ENCODE data around the gene RAPGEF1.
"Not testable (repeated sequence)": the region's sequence is repeated elsewhere in the genome, so short reads cannot be mapped to it uniquely, and the experiment has no call there.

Gene RAPGEF1

GRCh38 chr9:131666774-131667173 lies 73.1 kb downstream of the RAPGEF1 start:
- peak; percentile 19 for DNase-seq

- DNase-seq = no peak
Measured at GRCh38 chr9:131666029-131666428, 73.8 kb downstream of the RAPGEF1 start.

DNA sequence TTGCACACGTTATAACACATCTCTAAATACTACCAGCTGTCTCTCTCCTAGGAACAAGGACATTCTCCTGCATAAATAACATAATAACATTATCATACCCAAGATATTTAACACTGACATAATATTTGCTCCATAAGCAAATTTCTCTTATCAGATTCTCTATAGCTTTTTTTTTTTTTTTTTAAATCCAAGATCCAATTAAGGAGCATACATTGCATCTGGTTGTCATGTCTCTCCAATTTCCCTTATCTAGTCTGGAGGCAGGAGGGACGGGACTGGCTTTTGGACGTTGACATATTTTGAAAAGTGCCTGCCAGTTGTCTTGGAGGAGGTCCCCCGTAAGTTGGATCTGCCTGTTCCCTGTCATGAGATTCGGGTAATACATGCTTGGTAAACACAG lies 76.6 kb downstream of the RAPGEF1 start:
- no peak for DNase-seq

DNA sequence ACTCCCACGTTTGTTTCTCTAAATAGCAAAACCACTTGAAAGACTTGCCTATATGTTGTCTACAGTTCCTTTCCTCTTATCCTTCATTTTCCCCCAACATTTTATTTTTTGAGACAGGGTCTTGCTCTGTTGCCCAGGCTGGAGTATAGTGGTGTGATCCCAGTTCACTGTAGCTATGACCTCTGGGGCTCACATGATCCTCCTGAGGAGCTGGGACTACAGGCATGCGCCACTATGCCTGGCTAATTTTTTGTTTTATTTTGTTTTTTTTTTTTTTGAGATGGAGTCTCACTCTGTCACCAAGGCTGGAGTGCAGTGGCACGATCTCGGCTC lies 77.6 kb downstream of the RAPGEF1 start:
- DNase-seq = not testable (repeated sequence)

DNA sequence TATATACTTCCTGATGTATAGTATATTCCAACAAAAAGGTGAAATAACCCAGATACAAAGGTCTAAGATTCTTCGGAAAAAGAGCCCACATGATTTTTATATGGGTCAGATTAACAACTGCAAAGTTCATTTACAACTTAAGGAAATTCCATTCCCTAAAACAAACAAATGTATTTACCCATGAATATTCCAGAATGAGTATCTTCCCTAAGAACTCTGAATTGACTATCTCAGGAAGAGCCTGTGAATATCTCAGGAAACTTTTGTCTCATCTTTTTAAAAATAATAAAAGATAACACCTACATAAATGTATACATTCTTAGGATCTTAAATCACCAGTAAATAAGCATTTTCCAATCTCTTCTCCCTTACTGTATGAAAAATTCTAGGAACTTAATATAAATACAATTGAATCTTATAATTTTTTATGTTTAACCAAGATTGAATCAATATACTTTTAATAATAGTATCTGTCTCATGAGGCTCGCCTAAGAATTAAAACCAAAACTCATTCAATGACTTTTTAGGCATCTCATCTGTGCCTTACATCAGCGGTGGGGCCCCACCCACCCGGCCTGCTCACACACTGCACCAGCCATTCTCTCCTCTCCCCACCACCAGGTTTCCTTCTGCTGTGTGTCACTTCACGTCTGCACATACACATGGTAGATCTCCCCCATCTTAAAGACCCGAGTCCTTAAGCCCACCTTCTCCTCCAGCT lies 78.1 kb downstream of the RAPGEF1 start:
- DNase-seq = peak; percentile 81

- DNase-seq = no peak
Measured at GRCh38 chr9:131660466-131661405, 79.1 kb downstream of the RAPGEF1 start.

DNA sequence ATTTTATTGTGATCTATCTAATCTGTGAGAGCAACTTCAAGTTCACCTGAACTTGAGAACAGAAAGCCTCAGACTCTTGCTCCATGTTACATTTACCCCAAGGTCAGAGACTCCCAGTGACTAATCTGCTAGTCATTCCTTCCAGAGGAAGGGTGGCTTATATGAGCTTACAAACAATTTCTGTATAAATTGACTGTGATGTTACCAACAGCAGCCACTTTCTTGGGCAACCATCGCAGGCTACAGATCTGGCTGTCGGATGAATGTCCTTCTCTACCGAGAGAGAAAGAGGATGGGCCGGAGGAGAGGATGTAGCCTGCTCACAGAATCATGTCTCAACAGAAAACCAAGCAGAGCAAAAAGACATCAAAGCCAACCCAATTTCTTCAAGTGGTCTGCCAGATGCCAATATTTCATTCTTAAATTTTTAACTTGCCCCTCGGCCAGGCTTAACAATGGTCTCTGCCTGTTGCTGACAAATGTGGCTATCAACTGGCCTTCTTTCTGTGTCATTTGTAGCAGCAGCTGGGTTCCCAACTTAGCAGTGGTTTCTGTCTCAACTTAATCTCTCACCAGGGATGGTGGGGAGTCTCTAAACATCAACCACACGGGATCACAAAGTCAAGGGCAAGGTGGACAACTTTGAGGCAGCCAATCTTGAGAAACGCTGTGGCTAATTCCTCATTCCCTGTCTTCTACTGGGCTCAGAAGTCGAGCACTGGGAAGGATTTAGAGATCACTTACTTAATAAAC lies 81.3 kb downstream of the RAPGEF1 start:
- peak; percentile 54 for DNase-seq

DNA sequence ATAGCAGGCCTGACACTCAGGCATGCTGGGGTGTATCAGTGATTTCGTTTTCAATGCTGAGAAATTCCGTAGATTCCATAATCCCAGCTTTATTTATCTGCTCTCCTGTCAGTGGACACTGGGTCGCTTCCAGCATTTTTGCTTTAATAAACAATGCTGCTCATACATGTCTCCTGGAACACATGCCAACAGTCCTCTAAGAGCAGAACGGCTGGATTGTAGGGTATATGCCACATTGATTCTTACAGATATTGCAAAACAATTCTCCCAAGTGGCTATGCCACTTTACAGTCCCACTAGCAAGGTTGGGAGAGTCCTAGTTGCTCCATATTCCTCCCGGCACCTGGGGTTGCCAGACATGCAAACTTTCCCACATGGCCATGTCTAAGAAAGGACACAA lies 81.9 kb downstream of the RAPGEF1 start:
- no peak for DNase-seq

DNA sequence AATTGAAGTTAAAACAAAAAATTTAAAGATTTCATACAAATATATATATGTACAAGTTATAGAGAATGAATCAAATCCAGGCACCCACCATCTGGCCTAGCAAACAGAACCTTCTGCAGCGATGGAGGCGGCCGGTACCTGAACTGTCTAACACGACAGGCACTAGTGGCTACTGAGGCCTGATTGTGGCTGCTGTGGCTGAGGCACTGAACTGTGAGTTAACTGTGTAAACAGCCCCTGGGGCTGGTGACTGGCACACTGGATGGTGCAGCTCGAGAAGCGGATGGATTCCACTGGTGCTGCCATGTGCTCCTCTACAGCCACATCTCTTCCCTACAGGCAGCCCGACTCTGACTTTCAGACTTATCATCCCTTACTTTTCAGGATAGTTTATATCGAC lies 82.4 kb downstream of the RAPGEF1 start:
- no peak for DNase-seq

GRCh38 chr9:131657037-131657377 lies 82.9 kb downstream of the RAPGEF1 start:
- DNase-seq = no peak

GRCh38 chr9:131656356-131657036 lies 83.4 kb downstream of the RAPGEF1 start:
- DNase-seq = peak; percentile 70

DNA sequence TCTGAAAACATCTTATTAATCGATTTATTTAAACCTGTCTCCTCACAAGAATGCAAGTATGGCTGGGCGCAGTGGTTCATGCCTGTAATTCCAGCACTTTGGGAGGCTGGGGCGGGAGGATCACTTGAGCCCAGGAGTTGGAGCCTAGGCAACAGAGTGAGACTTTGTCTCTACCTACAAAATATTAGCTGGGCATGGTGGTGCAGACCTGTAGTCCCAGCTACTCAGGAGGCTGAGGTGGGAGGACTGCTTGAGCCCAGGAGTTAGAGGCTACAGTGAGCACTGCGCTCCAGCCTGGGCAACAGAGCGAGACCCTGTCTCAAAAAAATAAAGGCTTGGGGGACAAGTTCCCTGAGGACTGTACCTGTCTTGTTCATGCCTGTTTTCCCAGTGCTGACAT lies 85.5 kb downstream of the RAPGEF1 start:
- DNase-seq = not testable (repeated sequence)

- DNase-seq = no peak
Measured at GRCh38 chr9:131651599-131651998, 88.3 kb downstream of the RAPGEF1 start.

DNA sequence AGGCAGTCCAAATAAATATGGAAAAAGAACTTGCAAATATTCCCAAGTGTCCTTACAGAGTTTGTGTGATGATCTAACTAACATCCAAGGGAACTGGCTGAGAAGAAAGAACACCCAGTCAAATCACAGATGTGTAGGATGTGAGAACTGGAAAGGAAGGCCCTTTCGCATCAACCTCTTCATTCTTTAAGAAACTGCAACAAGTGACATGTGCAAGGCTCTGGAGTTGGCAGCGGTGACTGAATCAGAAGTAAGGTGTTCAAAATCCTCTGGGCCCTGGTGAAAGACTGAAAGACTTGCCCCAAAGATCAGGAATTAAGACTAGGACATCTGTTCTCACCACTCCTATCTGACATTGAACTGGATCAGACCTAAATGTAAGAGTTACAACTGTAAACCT lies 88.7 kb downstream of the RAPGEF1 start:
- DNase-seq = peak; percentile 42

- no peak for DNase-seq
Measured at GRCh38 chr9:131650254-131650653, 89.6 kb downstream of the RAPGEF1 start.

DNA sequence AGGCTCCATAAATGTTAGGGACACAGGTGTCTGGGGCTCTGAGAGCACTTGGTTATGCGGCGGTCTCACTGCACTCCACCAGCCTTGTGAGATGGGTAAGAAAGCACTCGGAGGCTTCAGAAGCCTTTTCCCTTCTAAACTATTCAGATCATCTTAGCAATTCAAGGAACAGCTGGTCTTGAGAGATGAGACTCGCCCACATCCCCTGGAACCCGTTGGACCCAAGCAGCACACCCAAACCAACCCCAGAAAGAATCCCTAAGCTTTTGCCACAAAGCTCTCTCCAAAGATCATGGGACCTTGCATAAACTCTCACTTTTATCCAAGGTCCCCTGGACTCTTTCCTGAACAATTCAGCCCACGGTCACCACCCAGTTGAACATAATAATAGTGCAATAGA lies 90.2 kb downstream of the RAPGEF1 start:
- DNase-seq = no peak

GRCh38 chr9:131645078-131645776 lies 94.6 kb downstream of the RAPGEF1 start:
- peak; percentile 15 for DNase-seq

DNA sequence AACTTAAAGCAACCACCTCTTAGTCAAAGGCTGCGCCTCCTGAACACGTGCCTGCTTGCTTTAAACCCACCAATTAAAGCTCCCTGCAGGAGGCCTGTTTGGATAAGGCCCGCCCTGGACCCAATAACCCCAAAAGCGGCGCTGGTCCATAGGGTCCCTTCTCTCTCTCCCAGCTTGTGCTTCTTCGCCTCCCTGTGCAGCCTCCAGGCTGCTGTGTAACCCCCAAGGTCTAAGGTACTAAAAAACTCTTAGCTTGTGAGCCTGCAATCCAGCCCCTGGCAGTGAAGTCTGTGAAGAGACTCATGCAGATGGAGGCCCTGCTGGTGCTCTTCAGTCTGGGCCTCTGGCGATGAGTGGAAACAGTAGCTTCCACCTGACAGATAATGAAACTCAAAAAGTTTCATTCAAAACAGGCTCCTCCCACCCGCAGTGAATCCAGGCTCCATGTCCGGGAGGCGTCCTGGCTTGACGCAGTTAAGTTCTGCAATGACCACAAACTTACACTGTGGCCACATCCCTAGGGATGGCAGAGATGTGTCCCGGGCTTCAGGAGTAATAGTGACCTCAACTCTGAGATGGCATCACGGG lies 97.3 kb downstream of the RAPGEF1 start:
- DNase-seq = peak; percentile 66

DNA sequence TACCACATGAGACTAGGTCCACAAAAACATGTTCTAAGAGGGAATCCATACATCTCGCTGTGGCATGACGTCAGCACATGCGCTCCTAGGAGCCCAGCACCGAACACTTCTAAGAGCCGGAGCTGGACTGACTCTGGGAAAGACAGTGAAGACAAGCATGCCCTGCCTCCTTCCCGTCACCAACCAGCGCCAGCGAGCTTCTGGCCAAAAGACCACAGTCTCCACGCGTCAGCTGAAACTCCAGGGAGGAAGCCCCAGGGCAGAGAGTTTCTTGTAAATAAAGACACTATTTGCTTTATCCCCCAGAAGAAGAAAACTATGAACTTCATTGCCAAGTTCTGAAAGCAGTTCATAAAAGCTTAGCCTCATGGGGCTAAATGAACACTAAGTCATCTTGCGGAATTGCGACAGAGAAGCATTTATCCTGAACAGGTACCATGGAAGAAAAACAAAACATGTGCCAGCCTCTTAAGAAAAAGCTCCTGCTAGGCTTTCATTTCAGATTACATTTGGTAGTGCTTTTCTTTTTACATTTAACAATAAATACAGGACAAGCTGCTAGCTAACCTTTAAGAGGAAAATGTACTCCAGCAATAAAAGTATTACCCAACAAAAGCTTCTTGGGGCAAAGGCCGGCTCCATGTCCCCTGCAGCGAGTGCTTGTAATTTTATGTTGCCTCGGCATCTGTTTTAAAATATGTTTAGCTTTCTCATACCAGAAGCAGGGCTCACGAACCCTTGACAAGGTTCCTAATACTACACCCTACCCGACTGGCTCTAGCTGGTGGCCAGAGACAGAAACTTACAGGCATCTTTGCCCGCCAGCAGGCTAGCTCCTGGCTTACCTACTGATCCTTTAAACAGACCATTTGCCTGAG lies 98.0 kb downstream of the RAPGEF1 start:
- no peak for DNase-seq

DNA sequence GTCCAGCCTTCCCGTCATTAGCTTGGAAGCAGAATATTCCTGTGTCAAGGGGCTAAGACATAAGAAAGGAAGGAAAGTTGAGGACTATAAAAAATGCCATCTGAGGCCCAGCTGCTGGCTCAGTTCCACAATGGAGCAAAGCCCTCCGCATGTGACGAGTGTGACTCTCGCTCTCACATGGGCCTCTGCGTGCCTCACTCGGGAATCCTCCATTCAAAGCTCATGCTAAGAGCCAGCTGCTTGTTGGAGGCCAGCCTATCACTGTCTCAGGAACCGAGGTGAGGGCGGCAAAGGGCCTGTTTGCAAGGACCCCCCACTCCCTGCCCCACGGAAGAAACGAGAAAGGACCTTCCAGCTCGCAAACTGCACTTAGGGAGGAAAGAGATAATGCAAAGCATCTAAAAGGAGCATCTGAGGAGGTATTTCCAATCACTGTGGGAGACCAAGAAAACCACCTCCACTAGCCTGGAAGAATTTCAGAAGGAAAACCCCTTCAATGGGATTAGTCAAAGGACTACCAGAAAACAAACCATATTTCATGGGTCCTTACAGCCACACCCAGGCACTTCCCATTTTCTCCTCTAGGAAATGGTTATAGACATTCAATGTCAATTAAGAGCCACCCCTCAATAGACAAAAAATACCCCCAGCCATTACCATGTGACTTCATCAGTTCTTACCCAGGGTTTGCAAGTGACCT lies 99.3 kb downstream of the RAPGEF1 start:
- no peak for DNase-seq
